Vagina (tissue), 2 donors: ENCODE results near the gene FBRSL1. TPM values are rescaled to one million over a fixed set of nuclear protein-coding genes. Genes with fewer than 3 reads are reported as not detected.

Experiments used
- DNase-seq, 2 donors: peaks; one replicate each; pipeline ENCODE4 v3.0.0-alpha.2; 2017; ENCODE audit errors: extremely low spot score in 2 of 2
- H3K27ac ChIP-seq: fragments of 200-600 bp; sonication (generic); one replicate; pipeline ENCODE4 v1.5.1; 2019
- H3K27me3 ChIP-seq: fragments of 200-600 bp; sonication (generic); one replicate; pipeline ENCODE4 v1.5.1; 2019
- H3K36me3 ChIP-seq, 2 donors: fragments of 200-600 bp; sonication (generic); one replicate each; pipeline ENCODE4 v1.5.1; 2017 to 2019
- H3K4me1 ChIP-seq: fragments of 200-600 bp; sonication (generic); one replicate; pipeline ENCODE4 v1.5.1; 2019
- H3K4me3 ChIP-seq, 2 donors: fragments of 200-600 bp; sonication (generic); 1 replicate in 1 of 2; 2 replicates in 1 of 2; pipeline ENCODE4 v1.5.1; 2016 to 2019
- H3K9me3 ChIP-seq: fragments of 200-600 bp; sonication (generic); one replicate; pipeline ENCODE4 v1.5.1; 2019
- CTCF ChIP-seq, 3 experiments: fragments of 450-650 bp in 2 of 3; fragments of 200-600 bp in 1 of 3; sonication (generic) in 1 of 3; IDR thresholded peaks; one replicate each; pipeline ENCODE4 v1.5.1; 2017 to 2019; ENCODE audit warnings: antibody characterized with exemption in 3 of 3, mild to moderate bottlenecking in 2 of 3, moderate library complexity in 2 of 3
- POLR2A ChIP-seq, 2 donors: fragments of 450-650 bp; IDR thresholded peaks; one replicate each; pipeline ENCODE4 v1.6.1; 2017; ENCODE audit warnings: antibody characterized with exemption in 2 of 2, mild to moderate bottlenecking in 2 of 2, moderate library complexity in 2 of 2
- POLR2AphosphoS5 ChIP-seq, 2 donors: sonication (generic); formaldehyde crosslinking; IDR thresholded peaks; one replicate each; pipeline ENCODE4 v1.9.0; 2017; ENCODE audit warnings: antibody characterized with exemption in 2 of 2, mild to moderate bottlenecking in 2 of 2, low read depth in 1 of 2; ENCODE audit not compliant: insufficient read depth in 1 of 2
- intact Hi-C: fragments of 100-400 bp; cut with DNase I; formaldehyde crosslinking; loops from one replicate; pipeline ENCODE4 v1.15.1; 2023
- total RNA-seq: library from RNA; depleted of rRNA; stranded (reverse); fragments of >200 nt; gene quantifications from one replicate; pipeline ENCODE4 v1.2.3, GENCODE V29; 2016

Gene FBRSL1
- total RNA-seq, 1 donor from 2014 or later: 11.0 TPM

DNA sequence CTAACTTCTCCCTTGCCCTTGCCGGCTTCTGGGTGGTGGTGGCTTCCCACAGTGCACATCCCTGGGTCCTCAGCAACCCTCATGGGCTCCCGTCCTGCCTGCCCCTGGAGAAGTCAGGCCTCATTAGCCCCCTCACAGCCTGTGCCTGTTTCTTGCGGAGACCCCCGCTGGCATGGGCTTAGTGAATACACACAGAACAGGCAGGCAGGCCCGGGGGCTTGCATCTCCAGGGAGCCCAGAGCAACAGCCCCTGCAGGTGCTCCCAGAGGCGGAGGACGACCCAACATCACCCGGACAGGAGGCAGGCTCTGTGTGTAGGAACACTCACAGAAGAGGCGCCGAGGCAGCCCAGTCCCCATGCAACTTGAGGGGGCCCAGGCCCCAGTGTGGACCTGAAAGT lies 25.1 kb upstream of the FBRSL1 start:
- DNase-seq: no peak
- Histone ChIP-seq H3K9me3 (no peaks in the 10 kb centered on the region), H3K4me3 (no peak overlapping the region), H3K4me1 (no peaks in the 10 kb centered on the region), H3K27me3 (no peaks in the 10 kb centered on the region), H3K27ac (no peak overlapping the region), H3K36me3 (no peaks in the 10 kb centered on the region)
- intact Hi-C loops: no loop called here
- TF ChIP-seq POLR2AphosphoS5 (IDR thresholded peaks at IDR 0.05; ENCODE audit: insufficient read depth in 1 of 2, low read depth in 1 of 2) (no peak), POLR2A (IDR thresholded peaks at IDR 0.05) (no peak), CTCF (IDR thresholded peaks at IDR 0.05) (no peak)

GRCh38 chr12:132465269-132466190 lies 24.4 kb upstream of the FBRSL1 start:
- H3K9me3 ChIP-seq: no peaks in the 10 kb centered on the region
- TF ChIP-seq CTCF (IDR thresholded peaks at IDR 0.05) (no peak), POLR2A (IDR thresholded peaks at IDR 0.05) (no peak)
- H3K4me3 ChIP-seq: no peak overlapping the region
- H3K36me3 ChIP-seq: no peaks in the 10 kb centered on the region
- no peak overlapping the region for H3K27ac ChIP-seq
- no peaks in the 10 kb centered on the region for H3K27me3 ChIP-seq
- intact Hi-C loops: no loop called here
- DNase-seq: no peak
- H3K4me1 ChIP-seq: no peaks in the 10 kb centered on the region

GRCh38 chr12:132466241-132467201 lies 23.4 kb upstream of the FBRSL1 start:
- Histone ChIP-seq H3K27ac (no peak overlapping the region), H3K4me1 (no peaks in the 10 kb centered on the region), H3K4me3 (no peak overlapping the region), H3K27me3 (no peaks in the 10 kb centered on the region), H3K36me3 (no peaks in the 10 kb centered on the region), H3K9me3 (no peaks in the 10 kb centered on the region)
- intact Hi-C loops: no loop called here
- no peak for TF ChIP-seq CTCF (IDR thresholded peaks at IDR 0.05)
- no peak for TF ChIP-seq POLR2A (IDR thresholded peaks at IDR 0.05)
- TF ChIP-seq POLR2AphosphoS5 (IDR thresholded peaks at IDR 0.05; ENCODE audit: insufficient read depth in 1 of 2, low read depth in 1 of 2): no peak
- DNase-seq: no peak

- H3K4me3 ChIP-seq: no peak overlapping the region
- intact Hi-C loops: no loop called here
- no peaks in the 10 kb centered on the region for H3K9me3 ChIP-seq
- no peak for DNase-seq
- H3K4me1 ChIP-seq: no peaks in the 10 kb centered on the region
- H3K36me3 ChIP-seq: no peaks in the 10 kb centered on the region
- H3K27me3 ChIP-seq: no peaks in the 10 kb centered on the region
- TF ChIP-seq POLR2AphosphoS5 (IDR thresholded peaks at IDR 0.05; ENCODE audit: insufficient read depth in 1 of 2, low read depth in 1 of 2) (no peak), CTCF (IDR thresholded peaks at IDR 0.05) (no peak), POLR2A (IDR thresholded peaks at IDR 0.05) (no peak)
- no peak overlapping the region for H3K27ac ChIP-seq
Measured at GRCh38 chr12:132467511-132467910, 22.4 kb upstream of the FBRSL1 start.
